H9 (cell line): Measurements from ENCODE around the gene PAQR7. TPM values are rescaled to one million over a fixed set of nuclear protein-coding genes. Genes with fewer than 3 reads are reported as not detected.

Source experiments
- DNase-seq: peaks from one replicate; pipeline ENCODE4 v3.0.0-alpha.2; 2017
- H2AFZ ChIP-seq: one replicate; pipeline ENCODE4 v1.6.1; 2013; ENCODE audit warnings: mild to moderate bottlenecking, low read length, control low read depth, moderate library complexity
- H2AK5ac ChIP-seq: 2 replicates; pipeline ENCODE4 v1.6.1; 2013; ENCODE audit warnings: low read length, control low read depth, mixed read lengths; ENCODE audit not compliant: insufficient read length
- H2BK120ac ChIP-seq: one replicate; pipeline ENCODE4 v1.6.1; 2013; ENCODE audit warnings: low read depth, mild to moderate bottlenecking, low read length, control low read depth, inconsistent platforms; ENCODE audit not compliant: poor library complexity, severe bottlenecking
- H2BK12ac ChIP-seq: 2 replicates; pipeline ENCODE4 v1.6.1; 2013; ENCODE audit warnings: low read length, control low read depth, mixed read lengths, low read depth; ENCODE audit not compliant: insufficient read length
- H2BK15ac ChIP-seq: 2 replicates; pipeline ENCODE4 v1.6.1; 2013; ENCODE audit warnings: low read depth, low read length, control low read depth
- H2BK20ac ChIP-seq: one replicate; pipeline ENCODE4 v1.6.1; 2013; ENCODE audit warnings: low read depth, mild to moderate bottlenecking, low read length, control low read depth, inconsistent platforms; ENCODE audit not compliant: poor library complexity, severe bottlenecking
- H2BK5ac ChIP-seq: 2 replicates; pipeline ENCODE4 v1.6.1; 2013; ENCODE audit warnings: low read length, control low read depth, mixed read lengths; ENCODE audit not compliant: insufficient read length
- H3K14ac ChIP-seq: 2 replicates; pipeline ENCODE4 v1.6.1; 2013; ENCODE audit warnings: low read length, control low read depth; ENCODE audit not compliant: insufficient read depth
- H3K18ac ChIP-seq: 2 replicates; pipeline ENCODE4 v1.6.1; 2013; ENCODE audit warnings: low read depth, mild to moderate bottlenecking, mixed read lengths, low read length, control low read depth; ENCODE audit not compliant: insufficient read length
- H3K23ac ChIP-seq: 2 replicates; pipeline ENCODE4 v1.6.1; 2013; ENCODE audit warnings: low read length, control low read depth, mixed read lengths, low read depth; ENCODE audit not compliant: insufficient read length
- H3K23me2 ChIP-seq: 2 replicates; pipeline ENCODE4 v1.6.1; 2013; ENCODE audit warnings: low read depth, mild to moderate bottlenecking, mixed read lengths, low read length, control low read depth; ENCODE audit not compliant: insufficient read length, poor library complexity, severe bottlenecking
- H3K27ac ChIP-seq: 2 replicates; pipeline ENCODE4 v1.5.1; 2013; ENCODE audit warnings: low read length, control low read depth, mixed read lengths, low read depth; ENCODE audit not compliant: insufficient read length
- H3K27me3 ChIP-seq: 2 replicates; pipeline ENCODE4 v1.6.1; 2013; ENCODE audit warnings: low read length, control low read depth, inconsistent platforms; ENCODE audit not compliant: insufficient read depth
- H3K4ac ChIP-seq: 2 replicates; pipeline ENCODE4 v1.6.1; 2013; ENCODE audit warnings: low read depth, mild to moderate bottlenecking, control low read depth, inconsistent platforms, low read length, moderate library complexity
- H3K4me1 ChIP-seq: 2 replicates; pipeline ENCODE4 v1.6.1; 2013; ENCODE audit warnings: low read length, control low read depth, inconsistent platforms; ENCODE audit not compliant: insufficient read depth
- H3K4me2 ChIP-seq: 2 replicates; pipeline ENCODE4 v1.6.1; 2013; ENCODE audit warnings: low read length, control low read depth, mixed read lengths; ENCODE audit not compliant: insufficient read length, insufficient read depth
- H3K56ac ChIP-seq: 2 replicates; pipeline ENCODE4 v1.6.1; 2013; ENCODE audit warnings: low read depth, mild to moderate bottlenecking, mixed read lengths, low read length, control low read depth; ENCODE audit not compliant: insufficient read length
- H3K79me1 ChIP-seq: 2 replicates; pipeline ENCODE4 v1.6.1; 2013; ENCODE audit warnings: low read depth, mild to moderate bottlenecking, moderate library complexity, low read length, control low read depth, inconsistent platforms; ENCODE audit not compliant: insufficient read depth, poor library complexity, severe bottlenecking
- H3K79me2 ChIP-seq: 2 replicates; pipeline ENCODE4 v1.6.1; 2013; ENCODE audit warnings: low read length, control low read depth, inconsistent platforms; ENCODE audit not compliant: insufficient read depth
- H3K9ac ChIP-seq: 2 replicates; pipeline ENCODE4 v1.6.1; 2013; ENCODE audit warnings: low read length, control low read depth, mixed read lengths; ENCODE audit not compliant: insufficient read length; ENCODE audit errors: extremely low read depth
- H3K9me3 ChIP-seq: one replicate; pipeline ENCODE4 v1.6.1; 2013; ENCODE audit warnings: low read depth, low read length, inconsistent platforms; ENCODE audit not compliant: control insufficient read depth
- H3T11ph ChIP-seq: one replicate; pipeline ENCODE4 v1.6.1; 2013; ENCODE audit warnings: mild to moderate bottlenecking, low read length, control low read depth, inconsistent platforms
- H4K20me1 ChIP-seq: one replicate; pipeline ENCODE4 v1.6.1; 2013; ENCODE audit not compliant: control insufficient read depth, insufficient read length, insufficient read depth
- H4K5ac ChIP-seq: 2 replicates; pipeline ENCODE4 v1.6.1; 2013; ENCODE audit warnings: low read depth, mild to moderate bottlenecking, mixed read lengths, low read length, control low read depth; ENCODE audit not compliant: insufficient read length
- H4K8ac ChIP-seq: replicated peaks from 2 replicates; pipeline ENCODE4 v1.6.1; 2013; ENCODE audit warnings: low read length, control low read depth, mixed read lengths, low read depth; ENCODE audit not compliant: insufficient read length
- H4K91ac ChIP-seq: 2 replicates; pipeline ENCODE4 v1.6.1; 2013; ENCODE audit warnings: low read depth, mild to moderate bottlenecking, moderate library complexity, mixed read lengths, low read length, control low read depth; ENCODE audit not compliant: insufficient read length
- H3K27ac Mint-ChIP-seq, 3 experiments: 2 replicates in 2 of 3; 3 replicates in 1 of 3; pipeline ENCODE4 v1.8.0; 2020 to 2021; ENCODE audit warnings: mixed read lengths in 3 of 3, mild to moderate bottlenecking in 1 of 3, moderate library complexity in 1 of 3
- H3K27me3 Mint-ChIP-seq: 2 replicates; pipeline ENCODE4 v1.8.0; 2021; ENCODE audit warnings: low read depth, mild to moderate bottlenecking, moderate library complexity, mixed read lengths
- H3K36me3 Mint-ChIP-seq, 3 experiments: 2 replicates in 2 of 3; 3 replicates in 1 of 3; pipeline ENCODE4 v1.8.0; 2020 to 2021; ENCODE audit warnings: low read depth in 3 of 3, mixed read lengths in 3 of 3; ENCODE audit not compliant: insufficient read depth in 1 of 3
- H3K4me1 Mint-ChIP-seq, 2 experiments: 2 replicates each; pipeline ENCODE4 v1.8.0; 2020; ENCODE audit warnings: mixed read lengths in 2 of 2
- H3K4me3 Mint-ChIP-seq, 2 experiments: 2 replicates in 1 of 2; 3 replicates in 1 of 2; pipeline ENCODE4 v1.8.0; 2020 to 2021; ENCODE audit warnings: mild to moderate bottlenecking in 2 of 2, mixed read lengths in 2 of 2, moderate library complexity in 1 of 2
- H3K9me3 Mint-ChIP-seq, 2 experiments: 2 replicates in 1 of 2; 3 replicates in 1 of 2; pipeline ENCODE4 v1.8.0; 2020; ENCODE audit warnings: mild to moderate bottlenecking in 2 of 2, mixed read lengths in 2 of 2, moderate library complexity in 1 of 2
- CTCF ChIP-seq: fragments of 200-600 bp; sonication (generic); conservative IDR thresholded peaks from 3 replicates; pipeline ENCODE4 v1.8.0; 2021; ENCODE audit warnings: antibody characterized with exemption, mild to moderate bottlenecking
- WGBS: extraction: QIAGEN DNeasy Blood & Tissue Kit; methylation state at CpG from one replicate; pipeline ENCODE4 v1.1.7; 2013; ENCODE audit warnings: missing lambda C conversion rate, low lambda C conversion rate, mixed read lengths; ENCODE audit not compliant: insufficient read length; ENCODE audit errors: extremely low coverage; 5-methylcytosine and 5-hydroxymethylcytosine counted together
- total RNA-seq: library from RNA; stranded (reverse); gene quantifications from 2 replicates; pipeline ENCODE4 v1.2.1, GENCODE V29; 2021

Gene PAQR7
- total RNA-seq, 1 experiment from 2014 or later, result 6.3 TPM

GRCh38 chr1:25847929-25848328 is 27.6 kb downstream of the PAQR7 start:
- no peak overlapping the region for H4K91ac ChIP-seq
- H3K23me2 ChIP-seq, result no peaks in the 10 kb centered on the region
- H3K9me3 Mint-ChIP-seq, result no peaks in the 10 kb centered on the region
- no peak overlapping the region for H3K14ac ChIP-seq
- H3K18ac ChIP-seq, result no peak overlapping the region
- H3K27me3 Mint-ChIP-seq, result no peaks in the 10 kb centered on the region
- no peaks in the 10 kb centered on the region for H4K20me1 ChIP-seq
- H3K9ac ChIP-seq, result no peak overlapping the region
- no peaks in the 10 kb centered on the region for H3K9me3 ChIP-seq
- no peaks in the 10 kb centered on the region; a peak in 1 of 7 replicates for H3K36me3 Mint-ChIP-seq
- no peak for DNase-seq
- H2BK15ac ChIP-seq, result no peak overlapping the region
- H3K27me3 ChIP-seq, result no peaks in the 10 kb centered on the region
- H2BK5ac ChIP-seq, result no peak overlapping the region
- H3K4me2 ChIP-seq, result no peak overlapping the region
- H4K5ac ChIP-seq, result no peak overlapping the region
- H2AK5ac ChIP-seq, result no peak overlapping the region
- H2BK20ac ChIP-seq, result no peak overlapping the region
- no peak overlapping the region for H4K8ac ChIP-seq
- H2AFZ ChIP-seq, result no peak overlapping the region
- no peak overlapping the region for H3K4me3 Mint-ChIP-seq
- no peak overlapping the region for H3K23ac ChIP-seq
- no peak overlapping the region for H3K56ac ChIP-seq
- H3K79me2 ChIP-seq, result no peaks in the 10 kb centered on the region; the same call in 1 of the 2 replicates
- H3T11ph ChIP-seq, result no peak overlapping the region
- H3K4me1 ChIP-seq, result no peaks in the 10 kb centered on the region
- H3K79me1 ChIP-seq, result no peaks in the 10 kb centered on the region
- no peak for TF ChIP-seq CTCF
- H3K4me1 Mint-ChIP-seq, result peaks cover 10 to 14% of the 10 kb centered on the region in 2 experiments
- H2BK12ac ChIP-seq, result no peak overlapping the region
- H3K27ac ChIP-seq, result no peak overlapping the region
- WGBS, result no CpG with 5 or more reads among the region's 4 CpGs
- H3K27ac Mint-ChIP-seq, result no peak overlapping the region
- no peak overlapping the region for H2BK120ac ChIP-seq
- H3K4ac ChIP-seq, result no peak overlapping the region
